Esophagus squamous epithelium (tissue), 5 donors: ENCODE results near the gene KRTAP13-3. TPM values are rescaled to one million over a fixed set of nuclear protein-coding genes. Genes with fewer than 3 reads are reported as not detected.

Source experiments
- DNase-seq: peaks from one replicate; lab custom pipeline; 2025; lab: John Stamatoyannopoulos, UW
- H3K27ac ChIP-seq, 4 donors: fragments of 200-600 bp; sonication (generic); one replicate each; pipeline ENCODE4 v1.5.1; 2016 to 2019; ENCODE audit warnings: mild to moderate bottlenecking in 1 of 4
- H3K27me3 ChIP-seq, 4 donors: fragments of 200-600 bp; sonication (generic); 1 replicate in 3 of 4; 2 replicates in 1 of 4; pipeline versions ENCODE4 v1.5.1 to v1.6.0; 2017 to 2021; ENCODE audit warnings: antibody characterized with exemption in 1 of 4
- H3K36me3 ChIP-seq, 3 donors: fragments of 200-600 bp; sonication (generic); one replicate each; pipeline ENCODE4 v1.5.1; 2016 to 2019
- H3K4me1 ChIP-seq, 3 donors: fragments of 200-600 bp; sonication (generic); one replicate each; pipeline ENCODE4 v1.5.1; 2017 to 2019
- H3K4me3 ChIP-seq, 4 donors: fragments of 200-600 bp; sonication (generic); 1 replicate in 3 of 4; 2 replicates in 1 of 4; pipeline ENCODE4 v1.5.1; 2016 to 2019; ENCODE audit warnings: mild to moderate bottlenecking in 2 of 4, moderate library complexity in 1 of 4
- H3K9me3 ChIP-seq, 3 donors: fragments of 200-600 bp; sonication (generic); one replicate each; pipeline ENCODE4 v1.5.1; 2016 to 2019
- CTCF ChIP-seq, 6 experiments: fragments of 450-650 bp in 4 of 6; fragments of 200-600 bp in 2 of 6; sonication (generic) in 2 of 6; IDR thresholded peaks; one replicate each; pipeline ENCODE4 v1.5.1; 2016 to 2019; ENCODE audit warnings: antibody characterized with exemption in 6 of 6, mild to moderate bottlenecking in 4 of 6, moderate library complexity in 4 of 6
- POLR2A ChIP-seq, 4 donors: fragments of 450-650 bp; IDR thresholded peaks; one replicate each; pipeline ENCODE4 v1.6.1; 2017; ENCODE audit warnings: antibody characterized with exemption in 4 of 4, mild to moderate bottlenecking in 4 of 4, moderate library complexity in 3 of 4
- WGBS, 2 donors: methylation state at CpG; one replicate each; pipeline ENCODE4 v1.1.5; 2018; 5-methylcytosine and 5-hydroxymethylcytosine counted together
- intact Hi-C: fragments of 100-400 bp; cut with DNase I; formaldehyde crosslinking; loops from one replicate; pipeline ENCODE4 v1.15.0; 2022
- total RNA-seq, 4 donors: library from RNA; depleted of rRNA; stranded (reverse); fragments of >200 nt; gene quantifications; one replicate each; pipeline ENCODE4 v1.1.0, GENCODE V29; 2016
- donor health status: DM: yes; HTN: yes; CAD: no.

The KRTAP13-3 gene
- total RNA-seq, 4 donors from 2014 or later: not detected

GRCh38 chr21:30391492-30392025, 34.2 kb downstream of the KRTAP13-3 start:
- Histone ChIP-seq H3K27me3 (no peaks in the 10 kb centered on the region), H3K36me3 (no peaks in the 10 kb centered on the region), H3K9me3 (no peaks in the 10 kb centered on the region), H3K27ac (no peak overlapping the region), H3K4me1 (no peaks in the 10 kb centered on the region), H3K4me3 (no peak overlapping the region)
- 50 to 54% methylated on average over 2 of the region's 2 CpGs for WGBS, 2 donors
- DNase-seq: no peak
- intact Hi-C loops: no loop called here
- TF ChIP-seq POLR2A (IDR thresholded peaks at IDR 0.05) (no peak), CTCF (IDR thresholded peaks at IDR 0.05) (no peak)

GRCh38 chr21:30382201-30382600, 43.5 kb downstream of the KRTAP13-3 start:
- H3K27me3 ChIP-seq: no peaks in the 10 kb centered on the region
- no peak overlapping the region for H3K4me3 ChIP-seq
- DNase-seq: no peak
- intact Hi-C loops: no loop called here
- no peak for TF ChIP-seq CTCF (IDR thresholded peaks at IDR 0.05)
- TF ChIP-seq POLR2A (IDR thresholded peaks at IDR 0.05): no peak
- 40 to 43% methylated on average over 1 of the region's 1 CpG for WGBS, 2 donors
- H3K27ac ChIP-seq: no peak overlapping the region
- H3K9me3 ChIP-seq: no peaks in the 10 kb centered on the region
- H3K36me3 ChIP-seq: no peaks in the 10 kb centered on the region
- H3K4me1 ChIP-seq: no peaks in the 10 kb centered on the region

Other genes with a start within 250 kb of the KRTAP13-3 start
- 1 to 10 TPM; 1.9 to 7.7 (median 3.6) TPM for gene CLDN8, start 209.8 kb downstream of the KRTAP13-3 start, total RNA-seq
- gene KRTAP24-1, start 143.0 kb downstream of the KRTAP13-3 start, total RNA-seq: not detected
- not detected for gene KRTAP25-1, start 136.4 kb downstream of the KRTAP13-3 start, total RNA-seq
- not detected for gene KRTAP26-1, start 105.6 kb downstream of the KRTAP13-3 start, total RNA-seq
- gene KRTAP27-1, start 88.2 kb downstream of the KRTAP13-3 start, total RNA-seq: not detected
- gene KRTAP23-1, start 77.3 kb downstream of the KRTAP13-3 start, total RNA-seq: not detected
- gene KRTAP13-2, start 53.7 kb downstream of the KRTAP13-3 start, total RNA-seq: not detected
- not detected for gene KRTAP13-1, start 29.9 kb downstream of the KRTAP13-3 start, total RNA-seq
- not detected for gene KRTAP13-4, start 4.3 kb upstream of the KRTAP13-3 start, total RNA-seq
- not detected for gene KRTAP15-1, start 14.3 kb upstream of the KRTAP13-3 start, total RNA-seq
- gene KRTAP19-1, start 54.4 kb upstream of the KRTAP13-3 start, total RNA-seq: not detected
- gene KRTAP19-2, start 61.5 kb upstream of the KRTAP13-3 start, total RNA-seq: not detected
- gene KRTAP19-3, start 66.1 kb upstream of the KRTAP13-3 start, total RNA-seq: not detected
- not detected for gene KRTAP19-4, start 71.2 kb upstream of the KRTAP13-3 start, total RNA-seq
- gene KRTAP19-5, start 76.2 kb upstream of the KRTAP13-3 start, total RNA-seq: not detected
- not detected for gene KRTAP19-6, start 115.9 kb upstream of the KRTAP13-3 start, total RNA-seq
- not detected for gene KRTAP19-7, start 135.4 kb upstream of the KRTAP13-3 start, total RNA-seq
- not detected for gene KRTAP22-2, start 164.5 kb upstream of the KRTAP13-3 start, total RNA-seq
- not detected for gene KRTAP6-3, start 166.5 kb upstream of the KRTAP13-3 start, total RNA-seq
- not detected for gene KRTAP6-2, start 173.0 kb upstream of the KRTAP13-3 start, total RNA-seq
- not detected for gene KRTAP22-1, start 175.2 kb upstream of the KRTAP13-3 start, total RNA-seq
- not detected for gene KRTAP6-1, start 188.0 kb upstream of the KRTAP13-3 start, total RNA-seq
- gene KRTAP20-1, start 190.5 kb upstream of the KRTAP13-3 start, total RNA-seq: not detected
- gene KRTAP20-4, start 194.7 kb upstream of the KRTAP13-3 start, total RNA-seq: not detected
- not detected for gene KRTAP20-2, start 209.3 kb upstream of the KRTAP13-3 start, total RNA-seq
- not detected for gene KRTAP20-3, start 216.9 kb upstream of the KRTAP13-3 start, total RNA-seq